Suppressor macrophage (primary cell): Measurements from ENCODE around the gene GNA15.

Source experiments
- DNase-seq, 4 experiments: peaks; one replicate each; pipeline ENCODE4 v3.0.0-alpha.2; 2020 to 2022

The GNA15 gene

DNA sequence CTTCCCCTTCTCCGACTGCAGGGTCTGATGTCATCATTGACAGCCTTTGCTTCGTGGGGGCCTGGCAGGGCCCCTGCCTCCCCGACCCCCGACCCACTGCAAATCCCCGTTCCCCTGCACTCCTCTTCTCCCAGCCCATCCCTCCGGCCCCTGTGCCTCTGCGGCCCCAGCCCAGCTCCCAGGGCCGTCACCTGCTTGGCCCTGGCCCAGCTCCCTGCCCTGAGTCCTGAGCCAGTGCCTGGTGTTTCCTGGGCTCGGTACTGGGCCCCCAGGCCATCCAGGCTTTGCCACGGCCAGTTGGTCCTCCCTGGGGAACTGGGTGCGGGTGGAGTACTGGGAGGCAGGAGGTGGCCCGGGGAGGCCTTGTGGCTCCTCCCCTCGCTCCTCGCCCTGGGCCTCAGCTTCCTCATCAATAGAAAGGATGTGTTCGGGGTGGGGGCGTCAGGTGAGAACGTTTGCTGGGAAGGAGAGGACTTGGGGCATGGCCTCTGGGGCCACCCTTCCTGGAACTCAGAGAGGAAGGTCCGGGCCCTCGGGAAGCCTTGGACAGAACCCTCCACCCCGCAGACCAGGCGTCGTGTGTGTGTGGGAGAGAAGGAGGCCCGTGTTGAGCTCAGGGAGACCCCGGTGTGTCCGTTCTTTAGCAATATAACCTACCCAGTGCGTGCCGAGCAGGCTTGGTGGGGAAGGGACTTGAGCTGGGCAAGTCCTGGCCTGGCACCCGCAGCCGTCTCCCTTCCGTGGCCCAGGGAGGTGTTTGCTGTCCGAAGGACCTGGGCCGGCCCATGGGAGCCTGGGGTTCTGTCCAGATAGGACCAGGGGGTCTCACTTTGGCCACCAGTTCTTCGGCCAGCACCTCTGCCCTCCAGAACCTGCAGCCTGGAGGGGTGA is 72.7 kb downstream of the GNA15 start:
- no peak for DNase-seq

DNA sequence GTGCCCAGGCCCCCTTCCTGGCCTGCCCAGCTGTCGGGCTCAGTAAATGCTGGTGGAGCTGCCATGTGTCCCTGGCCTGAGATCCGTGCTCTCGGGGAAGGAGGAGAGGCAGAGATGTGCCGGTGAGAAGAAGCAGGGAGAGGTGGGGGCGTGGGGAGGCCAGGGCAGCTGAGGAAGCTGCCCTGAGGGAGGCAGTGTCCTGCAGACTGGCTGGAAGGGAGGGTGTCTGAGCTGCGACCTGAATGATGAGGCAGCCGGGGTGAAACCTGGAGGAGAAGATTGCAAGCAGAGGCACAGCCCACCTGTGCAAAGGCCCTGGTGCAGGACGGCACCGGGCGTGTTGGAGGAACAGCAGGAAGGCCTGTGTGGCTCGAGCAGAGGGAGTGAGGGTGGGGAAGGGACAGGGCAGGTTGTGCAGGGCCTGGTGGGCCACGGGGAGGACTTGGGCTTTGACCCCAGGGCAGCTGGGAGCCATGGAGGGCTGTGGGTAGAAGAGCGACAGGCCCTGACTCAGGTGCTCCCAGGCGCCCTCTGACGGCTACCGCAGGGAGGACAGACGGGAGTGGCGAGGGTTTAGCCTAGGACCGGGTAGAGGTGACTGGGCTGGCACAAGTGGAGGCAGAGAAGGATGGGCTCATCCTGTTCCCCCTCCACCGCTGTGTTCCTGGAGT is 74.6 kb downstream of the GNA15 start:
- DNase-seq = peak; percentile 66 to 81 (median 70)

DNA sequence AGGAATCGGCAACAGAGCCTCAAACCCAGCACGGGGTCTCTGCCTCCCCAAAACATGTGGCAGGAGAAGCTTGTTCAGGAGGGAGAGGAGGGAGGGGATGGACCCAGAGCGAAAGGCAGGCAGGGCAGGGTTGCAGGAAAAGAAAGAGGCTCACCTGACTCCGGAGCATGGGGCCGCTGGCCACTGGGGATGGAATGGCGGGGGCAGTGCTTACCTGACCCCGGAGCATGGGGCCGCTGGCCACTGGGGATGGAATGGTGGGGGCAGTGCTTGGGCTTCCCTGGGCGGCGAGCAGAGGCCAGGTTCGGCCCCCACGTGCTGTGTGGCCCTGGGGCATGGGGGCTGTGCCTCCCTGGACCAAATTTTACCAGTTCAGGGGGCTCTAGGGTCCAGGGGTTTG is 75.4 kb downstream of the GNA15 start:
- DNase-seq = no peak

GRCh38 chr19:3213159-3213558 is 77.3 kb downstream of the GNA15 start:
- DNase-seq = no peak
